Measurements from ENCODE around the gene EIF4G1. TPM values are rescaled to one million over a fixed set of nuclear protein-coding genes. Genes with fewer than 3 reads are reported as not detected.

Gene EIF4G1
- total and polyA plus RNA-seq, 8 donors: 118 to 207 (median 174) TPM

GRCh38 chr3:184372296-184372821 is 58.0 kb downstream of the EIF4G1 start:
- no peak for DNase-seq
- TF ChIP-seq, protein P1, sequence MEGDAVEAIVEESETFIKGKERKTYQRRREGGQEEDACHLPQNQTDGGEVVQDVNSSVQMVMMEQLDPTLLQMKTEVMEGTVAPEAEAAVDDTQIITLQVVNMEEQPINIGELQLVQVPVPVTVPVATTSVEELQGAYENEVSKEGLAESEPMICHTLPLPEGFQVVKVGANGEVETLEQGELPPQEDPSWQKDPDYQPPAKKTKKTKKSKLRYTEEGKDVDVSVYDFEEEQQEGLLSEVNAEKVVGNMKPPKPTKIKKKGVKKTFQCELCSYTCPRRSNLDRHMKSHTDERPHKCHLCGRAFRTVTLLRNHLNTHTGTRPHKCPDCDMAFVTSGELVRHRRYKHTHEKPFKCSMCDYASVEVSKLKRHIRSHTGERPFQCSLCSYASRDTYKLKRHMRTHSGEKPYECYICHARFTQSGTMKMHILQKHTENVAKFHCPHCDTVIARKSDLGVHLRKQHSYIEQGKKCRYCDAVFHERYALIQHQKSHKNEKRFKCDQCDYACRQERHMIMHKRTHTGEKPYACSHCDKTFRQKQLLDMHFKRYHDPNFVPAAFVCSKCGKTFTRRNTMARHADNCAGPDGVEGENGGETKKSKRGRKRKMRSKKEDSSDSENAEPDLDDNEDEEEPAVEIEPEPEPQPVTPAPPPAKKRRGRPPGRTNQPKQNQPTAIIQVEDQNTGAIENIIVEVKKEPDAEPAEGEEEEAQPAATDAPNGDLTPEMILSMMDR (IDR thresholded peaks at IDR 0.05): no peak
- H3K9me3 ChIP-seq: no peaks in the 10 kb centered on the region
- H3K4me1 ChIP-seq: peaks cover 4 to 14% (median 9%) of the 10 kb centered on the region in 3 donors
- 73 to 75% methylated on average over 8 of the region's 8 CpGs for WGBS, 2 donors
- no peak for FAIRE-seq
- H3K27me3 ChIP-seq: no peaks in the 10 kb centered on the region
- H3K36me3 ChIP-seq: peaks cover 0 to 4% (median 3%) of the 10 kb centered on the region in 3 donors
- H3K27ac ChIP-seq: peak overlapping the region in 1 of 4 donors; percentile 4
- no peak overlapping the region for H3K4me3 ChIP-seq
- no peak for ATAC-seq
- intact Hi-C loops (cut with DNase I): loop anchor here in 1 of 3 donors (5.0 kb wide), 1 partner anchor 170 kb away; no protein-coding TSS in a partner anchor

DNA sequence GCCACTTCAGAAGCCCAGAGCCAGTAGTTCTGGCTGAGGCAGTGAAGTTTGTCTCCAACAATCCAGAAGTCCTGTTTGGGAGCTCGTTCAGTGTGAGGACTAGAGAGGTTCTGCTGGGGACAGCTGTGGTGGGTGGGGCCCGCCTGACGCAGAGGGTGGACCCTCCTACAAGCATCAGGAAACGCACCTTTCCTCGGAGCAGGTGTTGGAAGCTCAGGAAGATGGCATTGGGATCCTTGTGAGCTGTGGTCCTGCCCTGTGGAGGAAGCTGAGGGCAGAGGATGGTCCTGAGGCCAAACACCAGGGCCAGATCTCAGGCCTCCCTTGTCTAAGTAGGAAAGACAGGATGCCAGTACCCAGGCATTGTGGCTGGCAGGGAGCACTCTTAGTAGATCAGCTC is 58.5 kb downstream of the EIF4G1 start:
- H3K4me1 ChIP-seq: peaks cover 8 to 17% (median 15%) of the 10 kb centered on the region in 3 donors
- WGBS, 2 donors: 80 to 82% methylated on average over 5 of the region's 5 CpGs
- peaks cover 0 to 4% (median 3%) of the 10 kb centered on the region in 3 donors for H3K36me3 ChIP-seq
- TF ChIP-seq, protein P1 (IDR thresholded peaks at IDR 0.05): no peak
- DNase-seq (peak in 1 of 6 donors; percentile 21), FAIRE-seq (no peak), ATAC-seq (no peak)
- intact Hi-C loops (cut with DNase I): loop anchor here in 1 of 3 donors (5.0 kb wide), 1 partner anchor 169 kb away; no protein-coding TSS in a partner anchor
- H3K9me3 ChIP-seq: no peaks in the 10 kb centered on the region
- H3K27ac ChIP-seq: no peak overlapping the region
- H3K27me3 ChIP-seq: no peaks in the 10 kb centered on the region
- H3K4me3 ChIP-seq: no peak overlapping the region

- TF ChIP-seq, protein P1 (IDR thresholded peaks at IDR 0.05): no peak
- no peaks in the 10 kb centered on the region for H3K9me3 ChIP-seq
- FAIRE-seq (no peak), DNase-seq (peak in 1 of 6 donors; percentile 21), ATAC-seq (no peak)
- peaks cover 11 to 20% (median 17%) of the 10 kb centered on the region in 3 donors for H3K4me1 ChIP-seq
- intact Hi-C loops (cut with DNase I): loop anchor here in 1 of 3 donors (5.0 kb wide), 1 partner anchor 169 kb away; no protein-coding TSS in a partner anchor
- no peaks in the 10 kb centered on the region for H3K27me3 ChIP-seq
- peaks cover 0 to 2% (median 0%) of the 10 kb centered on the region in 3 donors for H3K36me3 ChIP-seq
- no peak overlapping the region for H3K4me3 ChIP-seq
- no peak overlapping the region for H3K27ac ChIP-seq
- 85 to 92% methylated on average over 6 of the region's 6 CpGs for WGBS, 2 donors
Measured at GRCh38 chr3:184373422-184373821, 59.0 kb downstream of the EIF4G1 start.

- no peak overlapping the region for H3K4me3 ChIP-seq
- DNase-seq (peak in 1 of 6 donors; percentile 53), ATAC-seq (no peak), FAIRE-seq (no peak)
- H3K9me3 ChIP-seq: no peaks in the 10 kb centered on the region
- TF ChIP-seq, protein P1 (IDR thresholded peaks at IDR 0.05): no peak
- H3K36me3 ChIP-seq: no peaks in the 10 kb centered on the region
- intact Hi-C loops (cut with DNase I): loop anchor here in 1 of 3 donors (5.0 kb wide), 1 partner anchor 161 kb away; no protein-coding TSS in a partner anchor
- H3K27ac ChIP-seq: no peak overlapping the region
- 87 to 96% methylated on average over 12 of the region's 12 CpGs for WGBS, 2 donors
- H3K4me1 ChIP-seq: peaks cover 11 to 20% (median 17%) of the 10 kb centered on the region in 3 donors
- H3K27me3 ChIP-seq: no peaks in the 10 kb centered on the region
Measured at GRCh38 chr3:184375747-184376461, 61.5 kb downstream of the EIF4G1 start.
